HepG2 (cell line): ENCODE measurements around the gene SFXN2. TPM values are rescaled to one million over a fixed set of nuclear protein-coding genes. Genes with fewer than 3 reads are reported as not detected.

Source experiments
- ARID5B ChIP-seq: IDR thresholded peaks from 2 replicates; pipeline ENCODE4 v1.4.0; 2020; ENCODE audit warnings: mild to moderate bottlenecking, missing genetic modification reagents
- BRCA1 ChIP-seq: sonication (generic); formaldehyde crosslinking; IDR thresholded peaks from 2 replicates; pipeline ENCODE4 v1.4.0; 2020; ENCODE audit warnings: missing genetic modification reagents
- FOXA1 ChIP-seq, 2 experiments: fragments of 450-650 bp in 1 of 2; sonication (generic) in 1 of 2; formaldehyde crosslinking in 1 of 2; IDR thresholded peaks; 2 replicates each; pipeline versions ENCODE4 v1.4.0 to v1.6.1; 2016 to 2020; ENCODE audit warnings: missing genetic modification reagents in 1 of 2
- FOXC1 ChIP-seq: sonication (generic); formaldehyde crosslinking; IDR thresholded peaks from 2 replicates; pipeline ENCODE4 v1.8.0; 2022; ENCODE audit warnings: mild to moderate bottlenecking, missing genetic modification reagents, borderline replicate concordance
- GABPB1 ChIP-seq: IDR thresholded peaks from 2 replicates; pipeline ENCODE4 v1.6.1; 2016; ENCODE audit warnings: mild to moderate bottlenecking, missing genetic modification reagents, moderate library complexity, missing compliant biosample characterization
- GATAD2A ChIP-seq: IDR thresholded peaks from 2 replicates; pipeline ENCODE4 v1.6.1; 2016
- MED1 ChIP-seq: sonication (generic); formaldehyde crosslinking; IDR thresholded peaks from 2 replicates; pipeline ENCODE4 v1.4.0; 2020; ENCODE audit warnings: missing genetic modification reagents
- NONO ChIP-seq, 2 experiments: fragments of 450-650 bp in 1 of 2; sonication (generic) in 1 of 2; formaldehyde crosslinking in 1 of 2; IDR thresholded peaks in 1 of 2; conservative IDR thresholded peaks in 1 of 2; 2 replicates each; pipeline versions ENCODE4 v1.6.1 to v1.8.0; 2017 to 2022; ENCODE audit warnings: mild to moderate bottlenecking in 1 of 2, missing genetic modification reagents in 1 of 2, moderate library complexity in 1 of 2
- REPIN1 ChIP-seq: sonication (generic); formaldehyde crosslinking; IDR thresholded peaks from 2 replicates; pipeline ENCODE4 v1.8.0; 2022; ENCODE audit warnings: missing genetic modification reagents, low read depth, mild to moderate bottlenecking, borderline replicate concordance
- RXRB ChIP-seq: IDR thresholded peaks from 2 replicates; pipeline ENCODE4 v1.6.1; 2016; ENCODE audit warnings: borderline replicate concordance, missing genetic modification reagents, missing compliant biosample characterization
- UBTF ChIP-seq: sonication (generic); formaldehyde crosslinking; IDR thresholded peaks from 2 replicates; pipeline ENCODE4 v1.4.0; 2020; ENCODE audit warnings: mild to moderate bottlenecking, missing genetic modification reagents
- USF2 ChIP-seq, 2 experiments: sonication (generic) in 1 of 2; formaldehyde crosslinking in 1 of 2; IDR thresholded peaks; 2 replicates each; pipeline versions ENCODE4 v1.5.1 to v1.6.1; 2011 to 2020; ENCODE audit warnings: borderline replicate concordance in 1 of 2, low read depth in 1 of 2, low read length in 1 of 2, mild to moderate bottlenecking in 1 of 2, missing genetic modification reagents in 1 of 2, moderate library complexity in 1 of 2
- ZNF383 ChIP-seq: sonication (generic); formaldehyde crosslinking; IDR thresholded peaks from 2 replicates; pipeline ENCODE4 v1.4.0; 2020; ENCODE audit warnings: missing genetic modification reagents, mild to moderate bottlenecking, borderline replicate concordance
- ZNF550 ChIP-seq: sonication (generic); formaldehyde crosslinking; IDR thresholded peaks from 2 replicates; pipeline ENCODE4 v1.4.0; 2020; ENCODE audit warnings: mild to moderate bottlenecking, missing genetic modification reagents, borderline replicate concordance
- ZNF687 ChIP-seq: sonication (generic); formaldehyde crosslinking; IDR thresholded peaks from 2 replicates; pipeline ENCODE4 v1.5.1; 2020; ENCODE audit warnings: mild to moderate bottlenecking, missing genetic modification reagents, moderate library complexity
- polyA plus RNA-seq, 8 experiments: library from polyadenylated mRNA; depleted of rRNA in 3 of 8; stranded (reverse) in 7 of 8; unstranded in 1 of 8; fragments of >200 nt; fragmentation: Illumina TruSeq in 4 of 8; extraction: Trizol in 4 of 8; gene quantifications; 2 replicates each; pipeline versions ENCODE4 v1.2.1 to v1.2.3, GENCODE V29; 2011 to 2016; ENCODE audit warnings: low read depth in 4 of 8, missing spikeins in 1 of 8, mixed read lengths in 1 of 8; ENCODE audit not compliant: insufficient read depth in 1 of 8
- total RNA-seq, 5 experiments: library from RNA; depleted of rRNA; stranded (reverse); fragments of >200 nt; fragmentation: Illumina TruSeq; extraction: Trizol; gene quantifications; 2 replicates each; pipeline ENCODE4 v1.2.3, GENCODE V29; 2016; ENCODE audit warnings: low read depth in 1 of 5

The SFXN2 gene
- total and polyA plus RNA-seq, 2 of the 13 experiments (the other 11 are each of a cell fraction or from before 2014, with no cell fraction given) = 12.8 to 21.1 TPM

GRCh38 chr10:102678842-102679289 is 35.6 kb upstream of the SFXN2 start (continued):
- TF ChIP-seq ZNF687 (CRISPR knock-in tag) = peak; percentile 94
- TF ChIP-seq MED1 (CRISPR knock-in tag) = peak; percentile 43; the same call in 1 of the 2 replicates
- peak; percentile 46; the same call in 1 of the 2 replicates for TF ChIP-seq GABPB1 (CRISPR knock-in tag)
- TF ChIP-seq RXRB (CRISPR knock-in tag) = peak; percentile 39; the same call in 1 of the 2 replicates
- TF ChIP-seq ARID5B (CRISPR knock-in tag) = peak; percentile 46
- no peak for TF ChIP-seq FOXA1 (IDR thresholded peaks at IDR 0.05)
- TF ChIP-seq FOXA1 (CRISPR knock-in tag; IDR thresholded peaks at IDR 0.05) = 0 out of 2 replicates have a peak, but pooled peaks have one; percentile 15
- TF ChIP-seq BRCA1 (CRISPR knock-in tag) = no peak
- TF ChIP-seq FOXC1 (CRISPR knock-in tag) = no peak
- TF ChIP-seq ZNF383 (CRISPR knock-in tag) = no peak
- TF ChIP-seq NONO (IDR thresholded peaks at IDR 0.05) = no peak
- TF ChIP-seq NONO (CRISPR knock-in tag; conservative IDR thresholded peaks at IDR 0.05) = 0 out of 2 replicates have a peak, but pooled peaks have one; percentile 56
- peak; percentile 59; the same call in 1 of the 2 replicates for TF ChIP-seq UBTF (CRISPR knock-in tag)
- peak; percentile 32; the same call in 1 of the 2 replicates for TF ChIP-seq GATAD2A (CRISPR knock-in tag)
- peak; percentile 81; the same call in 1 of the 2 replicates for TF ChIP-seq REPIN1 (CRISPR knock-in tag)
- TF ChIP-seq USF2 (IDR thresholded peaks at IDR 0.05; ENCODE audit: low read depth, low read length) = peak; percentile 57
- peak; percentile 77; the same call in 1 of the 2 replicates for TF ChIP-seq USF2 (CRISPR knock-in tag; IDR thresholded peaks at IDR 0.05; ENCODE audit: borderline replicate concordance)
- 0 out of 2 replicates have a peak, but pooled peaks have one; percentile 78 for TF ChIP-seq ZNF550 (CRISPR knock-in tag)
